DOHH2 (cell line): Measurements from ENCODE around the gene TXNRD2.

Source experiments
- CTCF ChIP-seq: fragments of 200-600 bp; sonication (generic); IDR thresholded peaks from one replicate; pipeline ENCODE4 v1.5.1; 2014; ENCODE audit warnings: antibody characterized with exemption, mild to moderate bottlenecking, low read depth, low read length; ENCODE audit not compliant: poor library complexity, severe bottlenecking
- EZH2phosphoT487 ChIP-seq: fragments of 200-600 bp; sonication (generic); IDR thresholded peaks from 2 replicates; pipeline ENCODE4 v1.6.1; 2017; ENCODE audit warnings: borderline replicate concordance, mild to moderate bottlenecking, antibody characterized with exemption, low read length, moderate library complexity, mixed read lengths

DNA sequence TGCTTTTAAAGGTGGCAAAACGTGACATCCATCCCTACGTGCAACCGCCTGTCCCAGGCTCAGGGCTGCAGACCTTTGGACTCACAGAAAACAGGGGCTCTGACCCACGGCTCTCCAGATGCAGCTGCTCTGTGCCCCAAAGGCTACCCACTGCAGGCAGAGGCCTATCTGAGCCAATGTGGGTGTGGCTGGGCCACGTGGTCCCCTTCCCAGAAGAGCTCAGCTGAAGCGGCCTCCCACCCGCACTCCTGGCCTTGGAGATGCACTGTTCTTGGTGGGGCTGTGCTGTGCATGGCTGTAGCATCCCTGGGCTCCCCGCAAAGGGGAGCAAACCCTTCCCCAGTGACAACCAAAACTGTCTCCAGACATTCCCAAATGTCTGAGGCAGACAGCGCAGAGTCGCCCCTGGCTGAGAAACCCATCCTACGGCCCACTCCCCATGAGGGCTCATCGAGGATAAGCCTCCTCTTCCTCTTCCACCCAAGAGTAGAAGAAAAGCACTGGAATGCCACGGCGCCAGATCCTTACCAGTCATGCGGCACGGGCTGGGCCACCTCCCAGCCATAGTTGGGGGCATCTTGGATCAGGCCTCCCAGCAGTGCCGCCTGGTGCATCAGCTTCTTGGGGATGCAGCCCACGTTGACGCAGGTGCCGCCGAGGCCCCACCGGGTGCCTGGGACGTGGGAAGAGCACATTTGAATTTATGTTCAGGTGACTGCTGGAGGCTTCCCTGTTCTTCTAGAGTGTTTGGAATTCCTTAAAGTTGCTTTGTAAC lies 23.1 kb downstream of the TXNRD2 start:
- no peak for TF ChIP-seq CTCF
- TF ChIP-seq EZH2phosphoT487, result no peak
